Neural progenitor cell (in vitro differentiated cells): ENCODE results near the gene OIP5.

Source experiments
- CTCF ChIP-seq: fragments of 200-600 bp; sonication (generic); IDR thresholded peaks from 2 replicates; pipeline ENCODE4 v1.5.1; 2017; ENCODE audit warnings: antibody characterized with exemption, mild to moderate bottlenecking
- EZH2 ChIP-seq: fragments of 200-600 bp; sonication (generic); IDR thresholded peaks from 2 replicates; pipeline ENCODE4 v1.6.1; 2017; ENCODE audit warnings: antibody characterized with exemption, mild to moderate bottlenecking, moderate library complexity
- EZH2phosphoT487 ChIP-seq: fragments of 200-600 bp; sonication (generic); IDR thresholded peaks from 2 replicates; pipeline ENCODE4 v1.6.1; 2017; ENCODE audit warnings: antibody characterized with exemption

- TF ChIP-seq CTCF (no peak), EZH2 (no peak), EZH2phosphoT487 (no peak)
These were observed 9.1 kb upstream of the OIP5 start for GRCh38 chr15:41341519-41341918.
